ENCODE data around the gene NKAIN2.

Gene NKAIN2

GRCh38 chr6:124066269-124066668 lies 262.6 kb downstream of the NKAIN2 start:
- no peak overlapping the region for H3K27ac ChIP-seq
- TF ChIP-seq CTCF (conservative IDR thresholded peaks at IDR 0.05) (no peak), ZFX (IDR thresholded peaks at IDR 0.05) (no peak)

GRCh38 chr6:124066946-124067552 lies 263.4 kb downstream of the NKAIN2 start:
- TF ChIP-seq ZFX (IDR thresholded peaks at IDR 0.05): no peak
- no peak for TF ChIP-seq CTCF (conservative IDR thresholded peaks at IDR 0.05)
- no peak overlapping the region for H3K27ac ChIP-seq

- TF ChIP-seq CTCF (conservative IDR thresholded peaks at IDR 0.05): no peak
- TF ChIP-seq ZFX (IDR thresholded peaks at IDR 0.05): no peak
- H3K27ac ChIP-seq: no peak overlapping the region
Observed at GRCh38 chr6:124069230-124069950, 265.7 kb downstream of the NKAIN2 start.

- no peak overlapping the region for H3K27ac ChIP-seq
- TF ChIP-seq CTCF (conservative IDR thresholded peaks at IDR 0.05): no peak
- no peak for TF ChIP-seq ZFX (IDR thresholded peaks at IDR 0.05)
Observed at GRCh38 chr6:124073021-124073420, 269.4 kb downstream of the NKAIN2 start.

GRCh38 chr6:124073820-124074587 lies 270.3 kb downstream of the NKAIN2 start:
- H3K27ac ChIP-seq: no peak overlapping the region
- TF ChIP-seq ZFX (IDR thresholded peaks at IDR 0.05) (no peak), CTCF (conservative IDR thresholded peaks at IDR 0.05) (no peak)

GRCh38 chr6:124074606-124075005 lies 270.9 kb downstream of the NKAIN2 start:
- TF ChIP-seq CTCF (conservative IDR thresholded peaks at IDR 0.05) (no peak), ZFX (IDR thresholded peaks at IDR 0.05) (no peak)
- H3K27ac ChIP-seq: no peak overlapping the region

Data from C4-2B (cell line).